GM04503 (cell line): Measurements from ENCODE around the gene CLEC18A.
"Not testable (repeated sequence)": the region's sequence is repeated elsewhere in the genome, so short reads cannot be mapped to it uniquely, and the experiment has no call there.

Experiments used
- DNase-seq: peaks from one replicate; pipeline ENCODE4 v3.0.0-alpha.2; 2012; ENCODE audit warnings: low read depth

Gene CLEC18A

DNA sequence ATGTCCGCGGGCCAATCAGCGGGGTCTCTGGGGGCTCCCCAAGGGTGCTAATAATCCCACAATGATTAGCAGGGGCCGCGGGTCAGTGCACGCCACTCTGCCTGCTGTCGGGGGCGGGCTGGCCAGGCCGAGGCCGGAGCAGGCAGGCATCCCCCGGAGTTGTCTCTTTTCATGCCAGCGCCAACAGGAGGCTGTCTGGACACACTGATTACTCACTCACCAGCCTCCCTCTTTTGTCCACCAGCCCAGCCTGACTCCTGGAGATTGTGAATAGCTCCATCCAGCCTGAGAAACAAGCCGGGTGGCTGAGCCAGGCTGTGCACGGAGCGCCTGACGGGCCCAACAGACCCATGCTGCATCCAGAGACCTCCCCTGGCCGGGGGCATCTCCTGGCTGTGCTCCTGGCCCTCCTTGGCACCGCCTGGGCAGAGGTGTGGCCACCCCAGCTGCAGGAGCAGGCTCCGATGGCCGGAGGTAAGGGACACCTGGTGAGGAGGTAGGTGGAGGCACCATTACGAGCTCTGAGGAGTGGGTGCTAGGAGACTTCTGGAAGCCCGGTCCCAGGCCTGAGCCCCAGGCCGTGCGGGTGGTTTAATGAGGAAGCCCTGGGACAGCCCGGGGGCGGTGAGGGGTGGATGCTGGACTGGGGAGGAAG lies at the start of gene CLEC18A:
Gene CLEC18A (plus strand): TSS at position 318 of the 655 bp plus-strand sequence. CDS start 33 bp downstream, at position 351.
- DNase-seq, result not testable (repeated sequence)

DNA sequence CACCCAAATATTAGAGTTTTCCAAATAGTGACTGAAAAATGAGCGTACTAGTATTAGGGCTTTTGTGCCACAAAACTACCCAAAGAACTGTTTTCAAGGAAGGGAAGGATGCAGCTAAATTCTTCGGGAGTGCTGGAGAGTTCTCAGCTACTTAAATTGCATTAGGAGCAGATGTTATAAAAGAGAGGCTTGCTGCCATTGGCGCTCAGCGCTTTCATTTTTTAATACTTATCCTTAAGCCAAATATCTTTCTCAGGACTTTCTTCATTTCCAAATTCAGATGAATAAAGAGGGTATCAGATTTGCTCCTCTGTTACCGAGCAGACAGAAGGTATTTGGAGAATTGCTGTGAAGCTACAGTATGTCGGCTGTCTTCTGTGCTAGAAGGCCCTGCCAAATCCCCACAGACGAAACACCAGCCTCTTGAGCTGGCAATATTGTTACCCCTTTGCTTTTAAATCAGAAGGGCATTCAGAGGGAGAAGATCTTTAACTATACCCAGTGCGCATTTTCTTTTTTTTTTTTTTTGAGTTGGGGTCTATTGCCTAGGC lies 47.2 kb upstream of the CLEC18A start:
- DNase-seq, result no peak

DNA sequence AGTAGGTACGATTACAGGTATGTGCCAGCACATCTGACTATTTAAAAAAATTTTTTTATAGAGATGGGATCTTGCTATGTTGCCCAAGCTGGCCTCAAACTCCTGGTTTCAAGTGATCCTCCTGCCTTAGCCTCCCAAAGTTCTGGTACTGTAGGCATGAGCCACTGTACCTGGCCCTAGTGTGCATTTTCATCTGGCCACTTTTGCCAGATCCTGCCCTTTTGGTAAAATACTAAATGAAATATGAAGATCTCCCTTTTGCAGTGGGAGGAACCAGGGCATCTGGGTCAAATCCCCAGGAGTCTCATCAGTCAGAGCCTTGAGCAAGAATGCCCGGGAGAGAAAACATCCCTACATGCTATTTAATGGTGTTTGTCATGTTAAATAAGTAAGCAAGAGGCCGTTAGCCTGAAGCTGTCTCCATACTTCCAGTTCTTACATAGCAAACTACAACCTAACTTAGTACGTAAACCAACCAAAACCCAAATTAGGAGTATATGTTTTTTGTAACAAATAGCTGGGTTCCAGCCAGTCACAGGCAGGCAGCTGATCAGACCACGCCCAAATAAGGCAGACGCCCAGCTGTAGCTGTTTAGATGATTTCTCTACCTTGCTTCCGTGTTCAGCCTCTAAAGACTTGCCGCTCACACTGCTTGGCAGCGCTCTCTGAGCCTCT lies 46.5 kb upstream of the CLEC18A start:
- DNase-seq, result no peak

DNA sequence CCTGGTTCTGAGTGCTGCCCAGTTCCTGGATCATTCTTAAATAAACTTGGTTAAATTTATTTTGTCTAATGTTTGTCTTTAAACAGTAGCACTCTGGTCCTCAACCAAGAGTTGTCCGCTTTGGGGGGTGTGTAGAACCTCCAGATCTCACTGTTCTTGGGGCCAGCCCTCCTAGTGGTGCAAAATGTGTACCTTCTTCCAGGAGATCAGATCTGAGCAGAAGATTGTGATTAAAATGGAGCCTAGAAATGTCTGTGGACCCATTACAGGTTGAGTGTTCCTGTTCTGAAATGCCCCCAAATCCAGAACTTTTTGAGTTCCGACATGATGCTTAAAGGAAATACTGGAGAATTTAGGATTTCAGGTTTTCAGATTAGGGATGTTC lies 46.0 kb upstream of the CLEC18A start:
- DNase-seq, result no peak

DNA sequence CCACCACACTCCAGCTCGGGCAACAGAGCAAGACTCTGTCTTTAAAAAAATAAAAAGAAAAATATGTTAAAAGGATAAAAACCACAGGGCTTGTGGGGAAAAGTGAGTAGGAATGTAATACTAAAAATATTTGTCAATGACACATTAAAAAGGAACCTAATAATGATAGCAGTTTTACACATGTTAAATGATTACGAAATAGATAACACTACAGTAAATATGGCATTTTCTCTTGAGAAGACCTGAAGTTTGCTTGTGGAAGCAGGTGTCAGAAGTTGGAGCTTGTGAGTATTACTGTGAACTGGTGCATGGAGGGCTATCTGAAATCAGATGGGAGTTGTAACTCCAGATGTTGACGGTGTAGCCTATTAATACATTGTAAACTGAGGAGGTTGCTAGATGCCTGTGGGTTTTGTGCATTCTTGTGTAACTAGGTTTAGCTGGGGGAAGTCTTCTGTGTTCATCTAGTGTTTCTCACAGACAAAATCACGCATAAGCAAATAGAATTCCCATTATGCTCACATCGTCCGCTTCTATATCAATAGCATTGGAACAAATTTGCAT lies 44.2 kb upstream of the CLEC18A start:
- DNase-seq, result no peak

DNA sequence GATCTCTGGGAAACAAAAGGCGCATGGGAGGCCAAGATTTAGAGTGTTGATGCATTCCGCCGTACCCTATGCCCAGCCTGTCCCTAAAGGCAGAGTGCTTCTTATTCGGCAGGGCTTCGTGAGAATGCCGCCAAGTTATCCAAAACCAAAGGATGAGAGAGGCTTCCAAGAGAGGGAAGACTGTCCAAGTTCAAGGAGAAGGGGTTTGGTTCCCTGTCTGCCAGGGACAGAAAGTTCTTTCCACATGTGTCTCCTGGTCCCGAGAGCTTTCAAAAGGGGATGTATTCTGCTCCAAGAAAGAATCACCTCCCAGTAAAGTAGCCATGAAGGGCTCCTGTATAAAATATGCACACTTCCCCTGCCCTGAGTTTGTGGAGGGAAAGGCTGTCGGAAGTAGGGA lies 42.1 kb upstream of the CLEC18A start:
- no peak for DNase-seq

DNA sequence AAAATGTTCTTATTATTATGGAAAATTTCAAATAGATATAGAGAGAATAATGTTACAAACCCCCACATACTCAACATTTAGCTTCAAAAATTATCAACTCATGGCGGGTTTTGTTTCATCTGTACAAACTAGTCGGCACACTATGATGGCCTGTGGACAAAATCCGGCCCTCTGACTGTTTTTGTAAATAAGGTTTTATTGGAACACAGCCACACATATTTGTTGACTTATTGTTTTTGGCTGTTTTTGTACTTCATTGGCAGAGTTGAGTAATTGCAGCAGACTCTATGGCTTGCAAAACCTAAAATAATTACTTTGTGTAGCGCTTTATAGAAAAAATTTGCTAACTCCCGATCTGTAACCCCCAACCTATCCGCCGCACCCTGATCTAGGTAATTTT lies 41.4 kb upstream of the CLEC18A start:
- no peak for DNase-seq

DNA sequence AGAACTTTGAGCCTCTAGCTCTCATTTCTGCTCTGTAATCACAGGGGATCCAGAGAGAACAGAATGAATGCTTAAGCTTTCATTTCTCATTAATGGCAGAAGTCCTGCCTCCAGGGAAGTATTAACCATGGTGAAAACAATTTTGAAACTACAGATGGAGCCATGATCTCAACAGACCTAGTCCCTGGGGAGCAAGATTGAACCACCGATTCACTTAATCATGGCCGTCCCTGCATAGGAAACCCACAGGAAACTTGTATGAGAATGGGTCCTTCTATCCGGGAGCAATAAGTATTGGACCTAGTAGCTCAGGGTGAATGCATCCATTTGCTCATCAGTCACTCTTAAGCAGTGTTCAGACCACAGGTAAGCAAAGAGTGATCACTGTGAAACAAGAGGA lies 40.2 kb upstream of the CLEC18A start:
- DNase-seq, result no peak

DNA sequence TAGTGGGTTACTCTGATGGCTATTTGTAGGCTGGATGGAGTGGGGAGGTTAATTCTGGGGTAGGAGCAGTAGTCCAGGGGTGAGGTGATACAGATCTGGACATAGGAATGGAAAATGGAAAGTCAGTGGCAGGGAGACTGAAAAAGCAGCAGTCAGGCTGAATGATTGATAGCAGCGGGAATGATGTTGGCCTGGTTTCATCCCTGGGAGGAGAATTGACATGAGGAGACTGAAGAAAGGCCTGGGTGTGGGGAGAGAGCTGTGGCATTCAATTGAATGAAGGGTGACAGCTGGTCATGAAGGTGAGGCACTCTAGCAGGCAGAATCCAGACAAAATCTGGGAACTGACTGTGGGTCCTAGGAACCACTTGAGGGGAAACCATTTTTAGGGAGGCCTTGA lies 34.7 kb upstream of the CLEC18A start:
- DNase-seq, result no peak

DNA sequence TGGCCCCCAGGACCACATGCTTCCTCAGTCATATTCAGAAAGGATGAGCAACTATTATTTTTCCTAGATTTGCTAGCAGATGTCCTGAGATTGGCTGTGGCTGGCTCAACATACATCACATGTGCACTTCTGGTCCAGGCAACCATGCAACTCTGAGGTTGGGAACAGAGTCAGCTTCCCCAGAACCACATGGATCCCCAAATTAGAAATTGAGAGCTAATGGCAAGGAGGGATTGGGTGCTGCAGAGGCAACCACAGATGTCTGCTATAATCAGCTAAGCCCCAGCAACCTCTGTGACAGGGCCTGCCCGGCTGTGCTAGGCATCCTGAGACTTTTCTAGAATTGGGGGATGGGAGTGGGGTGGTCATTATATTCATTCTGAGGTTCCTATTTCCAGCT lies 33.8 kb upstream of the CLEC18A start:
- DNase-seq, result no peak

DNA sequence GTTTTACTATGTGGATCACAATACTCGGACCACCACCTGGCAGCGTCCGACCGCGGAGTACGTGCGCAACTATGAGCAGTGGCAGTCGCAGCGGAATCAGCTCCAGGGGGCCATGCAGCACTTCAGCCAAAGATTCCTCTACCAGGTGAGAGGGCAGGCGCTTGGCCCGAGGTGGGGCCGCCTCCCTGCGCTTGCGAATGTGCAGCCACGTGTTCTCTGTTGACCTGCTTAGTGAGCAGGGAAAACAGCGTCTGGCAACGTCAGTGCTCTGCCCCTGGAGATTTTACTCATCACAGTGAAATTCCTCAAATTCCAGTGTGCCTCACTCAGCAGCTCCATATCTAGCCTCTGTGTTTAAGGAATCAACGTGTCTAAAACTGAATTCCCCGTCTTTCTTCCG lies 33.4 kb upstream of the CLEC18A start:
- DNase-seq, result peak; percentile 84

DNA sequence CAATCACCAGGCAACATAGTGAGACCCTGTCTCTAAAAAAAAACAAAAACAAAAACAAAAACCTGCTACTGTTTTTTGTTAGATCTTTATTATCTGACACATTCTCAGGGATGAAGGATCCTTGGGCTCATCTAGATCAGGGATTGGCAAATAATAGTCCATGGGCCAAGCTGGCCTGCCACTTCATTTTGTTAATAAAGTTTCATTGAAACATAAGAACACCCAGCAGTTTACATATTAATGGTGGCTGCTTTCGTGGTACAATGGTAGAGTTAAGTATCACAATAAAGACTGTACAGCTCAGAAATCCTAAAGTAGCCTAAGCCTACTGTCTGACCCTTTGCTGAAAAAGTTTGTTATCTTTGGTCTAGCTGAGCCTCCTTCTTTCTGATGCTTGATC lies 32.9 kb upstream of the CLEC18A start:
- no peak for DNase-seq

DNA sequence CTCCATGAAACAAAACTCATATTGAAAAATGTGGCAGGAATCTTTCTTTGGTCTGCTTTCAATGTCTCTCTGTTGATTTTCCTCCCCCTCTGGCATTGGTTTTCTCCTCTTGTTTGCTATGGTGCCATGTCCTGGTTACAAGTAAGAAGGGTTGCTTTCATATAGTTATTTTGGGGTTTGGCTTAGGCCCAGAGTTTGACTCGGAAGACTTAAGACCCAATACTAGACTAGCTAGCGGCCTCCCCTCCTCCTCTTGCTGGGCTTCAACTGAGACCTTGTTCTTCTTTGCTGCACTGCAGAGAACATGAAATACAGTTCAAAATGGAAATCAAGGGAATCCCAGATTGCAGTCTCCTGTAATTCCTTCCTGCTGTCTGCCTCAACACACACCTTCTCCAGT lies 30.0 kb upstream of the CLEC18A start:
- DNase-seq, result no peak

DNA sequence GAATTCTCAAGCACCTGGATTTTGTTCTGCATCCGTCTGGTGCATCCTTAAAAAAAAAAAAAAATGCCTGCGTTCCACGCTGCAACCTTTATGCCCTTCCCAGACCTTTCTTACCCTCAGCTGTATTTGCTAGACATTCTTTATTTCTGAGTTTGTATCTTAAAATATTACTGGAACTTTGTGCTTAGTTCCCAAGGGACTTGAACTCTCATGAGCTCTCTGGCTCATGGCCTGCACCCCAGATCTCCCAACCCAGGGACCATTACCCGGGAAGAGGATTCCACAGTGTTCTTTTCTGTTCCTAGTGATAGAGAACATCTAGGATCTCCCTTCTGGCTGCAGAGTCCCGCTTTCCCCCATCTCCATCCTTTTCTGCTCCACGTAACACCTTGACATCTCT lies 28.9 kb upstream of the CLEC18A start:
- no peak for DNase-seq

DNA sequence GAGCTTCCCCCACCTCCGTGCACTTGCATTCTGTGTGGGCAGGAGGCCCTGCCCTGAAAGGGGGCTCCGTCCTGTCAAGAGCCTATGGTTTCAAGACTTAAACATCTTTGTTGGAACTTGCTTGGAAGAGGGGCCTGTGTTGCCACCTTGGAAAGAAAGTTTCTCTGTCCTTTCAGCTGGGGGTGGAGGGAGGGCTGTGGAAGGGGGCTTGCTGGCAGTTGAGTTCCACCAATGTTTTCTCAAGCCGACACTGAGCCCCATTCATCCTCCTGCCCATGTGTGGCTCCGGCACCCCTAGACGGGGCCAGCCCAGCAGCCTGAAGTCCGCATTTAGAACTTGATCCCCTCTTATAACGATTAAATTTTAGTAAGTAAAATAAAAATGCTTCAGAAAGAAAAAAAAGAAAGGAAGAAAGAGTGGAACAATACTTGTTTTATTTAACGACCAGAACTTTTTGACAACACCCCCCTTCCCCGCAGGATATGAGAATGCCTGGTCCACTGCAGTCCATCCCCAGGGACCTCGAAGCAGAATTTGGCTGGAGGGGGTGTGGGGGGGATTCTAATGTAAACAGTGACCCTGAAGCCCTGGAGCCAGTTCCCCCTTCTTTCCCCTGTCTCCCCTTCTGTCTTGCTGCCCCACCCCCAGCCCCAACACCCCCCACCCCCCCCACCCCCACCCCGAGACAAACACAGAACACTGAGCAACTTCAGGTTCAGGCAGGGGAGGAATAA lies 26.9 kb upstream of the CLEC18A start:
- DNase-seq, result no peak

DNA sequence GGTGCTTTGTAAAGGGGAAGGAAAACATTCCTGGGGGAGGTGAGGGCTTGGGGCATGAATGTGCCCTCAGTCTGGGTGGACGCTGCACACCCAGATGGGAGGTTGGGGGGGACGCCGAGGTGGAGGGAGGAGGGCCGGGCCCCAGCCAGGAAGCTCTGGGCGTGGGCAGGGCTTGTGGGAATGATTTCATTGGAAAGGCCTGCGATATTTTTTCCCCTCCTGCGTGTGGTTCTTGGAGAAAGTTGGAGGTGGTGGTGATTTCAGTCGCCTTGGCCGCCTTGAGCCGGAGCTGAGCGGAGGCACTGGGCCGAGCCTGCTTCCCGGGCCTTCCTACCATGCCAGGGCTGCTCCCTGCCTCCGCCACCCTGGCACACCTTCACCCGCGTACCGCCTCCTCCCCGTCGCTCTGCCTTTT lies 26.4 kb upstream of the CLEC18A start:
- no peak for DNase-seq

DNA sequence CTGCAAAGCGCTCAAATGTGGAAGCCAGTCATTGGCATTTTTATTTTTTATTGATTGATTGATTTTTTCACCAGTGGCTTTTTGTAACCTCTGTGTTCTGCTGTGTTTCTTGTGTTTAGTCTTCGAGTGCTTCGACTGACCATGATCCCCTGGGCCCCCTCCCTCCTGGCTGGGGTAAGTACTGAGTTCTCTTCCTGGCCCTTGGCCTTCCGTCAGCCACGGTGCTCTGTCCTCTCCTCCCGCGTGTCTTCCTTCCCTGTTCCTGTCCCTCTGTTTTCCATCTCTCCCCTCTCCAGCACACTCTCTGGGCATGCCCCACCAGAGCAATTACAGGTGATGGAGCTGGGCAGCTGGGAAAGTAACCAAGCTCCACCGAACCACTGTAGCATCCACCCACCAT lies 25.8 kb upstream of the CLEC18A start:
- no peak for DNase-seq

DNA sequence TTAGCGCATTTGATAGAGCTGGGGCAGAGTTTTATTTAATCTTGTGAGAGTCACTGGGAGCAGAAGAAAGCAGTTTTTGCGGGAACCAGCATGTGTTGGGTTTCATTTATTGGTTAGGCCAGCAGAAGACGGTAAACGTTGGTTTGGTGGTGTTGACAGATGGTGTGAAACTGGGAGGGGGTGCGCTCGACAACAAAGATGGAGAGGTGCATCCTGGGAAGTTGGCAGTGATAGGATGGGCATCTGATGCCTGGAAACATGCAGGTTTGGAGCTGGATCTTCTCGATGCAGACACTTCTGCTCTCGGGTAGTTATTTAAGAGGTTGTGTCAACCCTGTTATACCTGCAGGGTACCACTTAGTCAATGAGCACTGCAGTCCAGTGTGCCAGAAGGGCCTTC lies 24.9 kb upstream of the CLEC18A start:
- no peak for DNase-seq

DNA sequence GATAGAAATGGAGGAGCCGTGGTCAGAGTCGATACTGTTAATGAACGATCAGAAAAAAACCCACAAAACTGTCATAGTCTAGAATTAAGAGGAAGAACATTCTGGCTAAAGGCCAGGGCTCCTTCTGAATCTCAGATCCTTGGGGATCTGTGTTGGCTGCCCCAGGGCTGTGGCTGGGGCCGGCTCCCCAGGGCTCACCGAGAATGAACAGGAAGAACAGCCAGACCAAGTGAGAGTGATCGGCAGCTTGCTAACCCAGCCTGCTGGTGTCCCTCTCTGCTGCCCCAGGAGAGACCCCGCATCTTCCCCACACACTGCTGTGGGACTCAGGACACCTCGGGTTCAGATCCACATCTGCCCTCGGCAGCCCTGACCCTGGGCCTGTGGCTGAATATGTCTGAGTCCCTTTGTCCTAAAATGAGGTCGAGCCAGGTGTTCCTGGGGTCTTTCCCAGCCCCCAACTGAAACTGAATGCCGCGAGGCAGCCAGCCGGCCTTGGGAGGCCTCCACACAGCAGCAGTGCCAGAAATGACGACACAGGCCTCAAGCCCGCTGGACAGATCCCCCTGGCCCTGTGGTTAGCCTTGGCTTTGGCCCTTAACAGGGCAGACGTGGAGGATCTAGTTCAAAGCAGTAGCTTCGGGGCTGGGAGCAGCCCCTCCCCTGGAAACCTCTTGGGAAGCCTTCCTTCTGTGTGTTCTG lies 23.9 kb upstream of the CLEC18A start:
- DNase-seq, result no peak

DNA sequence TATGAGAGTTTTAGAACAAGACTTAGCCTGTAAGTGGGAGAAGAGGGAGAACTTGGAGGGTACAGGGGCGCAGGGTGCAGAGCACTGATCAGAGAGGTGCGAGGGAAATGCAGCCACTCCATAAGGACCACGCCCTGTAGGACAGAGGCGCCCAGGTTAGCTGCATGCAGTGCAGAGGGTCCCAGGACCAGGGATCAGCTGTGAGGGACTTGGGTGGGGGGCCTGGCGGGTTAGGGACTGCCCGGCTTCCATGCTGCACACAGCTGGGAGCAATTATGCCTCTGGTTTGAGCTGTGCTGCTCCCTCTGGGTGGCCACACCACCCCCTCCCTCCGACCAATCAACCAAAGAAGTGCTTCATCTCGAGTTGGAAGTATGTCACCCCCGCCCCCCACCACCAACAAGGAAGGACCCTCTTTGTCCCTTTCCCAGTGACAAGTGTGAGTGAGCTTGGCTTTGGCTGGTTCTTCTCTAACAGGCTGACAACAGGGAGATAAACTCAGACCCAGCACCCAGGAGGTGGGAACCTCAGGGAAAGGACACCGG lies 22.2 kb upstream of the CLEC18A start:
- DNase-seq, result no peak

DNA sequence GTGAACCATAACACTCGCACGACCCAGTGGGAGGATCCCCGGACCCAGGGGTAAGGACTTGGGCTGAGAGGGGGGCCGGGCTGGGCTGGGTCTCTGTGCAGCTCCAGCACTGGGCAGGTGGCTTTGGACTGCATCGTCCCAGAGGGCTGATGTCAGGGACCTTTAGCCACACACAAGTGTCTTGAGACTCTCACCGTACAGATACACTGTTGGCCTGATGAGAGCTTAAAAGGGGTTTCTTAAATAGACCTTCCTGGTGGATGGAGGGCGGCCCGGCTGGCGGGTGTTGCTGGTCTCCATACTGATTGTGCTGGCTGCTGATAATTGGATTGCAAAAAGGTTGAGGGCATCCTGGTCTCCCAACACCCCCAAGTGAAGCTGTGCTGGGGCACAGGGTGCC lies 21.7 kb upstream of the CLEC18A start:
- no peak for DNase-seq
